ENCODE data around the gene TLK2. TPM values are rescaled to one million over a fixed set of nuclear protein-coding genes. Genes with fewer than 3 reads are reported as not detected.

Gene TLK2
- total and polyA plus RNA-seq, 2 experiments from 2014 or later = 19.6 to 56.1 TPM

- TF ChIP-seq ZNF462 (CRISPR knock-in tag; IDR thresholded peaks at IDR 0.05) (no peak), EZH2phosphoT487 (IDR thresholded peaks at IDR 0.05; ENCODE audit: unreplicated experiment) (no peak)
Observed at GRCh38 chr17:62616993-62617893, 138.6 kb downstream of the TLK2 start (continued).

GRCh38 chr17:62617894-62618472, 139.4 kb downstream of the TLK2 start:
- H3K9me2 ChIP-seq (ENCODE audit: insufficient read depth) = no peaks in the 10 kb centered on the region
- Mint-ChIP-seq H3K9me3 (no peaks in the 10 kb centered on the region), H3K27ac (peak overlapping the region; percentile 97), H3K4me3 (no peak overlapping the region; the same call in 2 of the 3 replicates), H3K27me3 (ENCODE audit: insufficient read depth, low read depth, poor library complexity) (peaks cover 13% of the 10 kb centered on the region), H3K36me3 (ENCODE audit: low read depth) (peaks cover 9% of the 10 kb centered on the region), H3K4me1 (peaks cover 23% of the 10 kb centered on the region)
- H3K4me1 ChIP-seq (ENCODE audit: insufficient read depth) = peaks cover 16% of the 10 kb centered on the region
- no peaks in the 10 kb centered on the region for H3K27me3 ChIP-seq (ENCODE audit: insufficient read depth)
- 0 out of 2 replicates have a peak, but pooled peaks cover 2% of the 10 kb centered on the region for H3F3A ChIP-seq (replicated peaks; ENCODE audit: low read depth)
- no peak overlapping the region for H2AFZ ChIP-seq
- ATAC-seq = no peak; the same call in 2 of the 3 replicates
- H3K27ac ChIP-seq (ENCODE audit: low read depth) = peak overlapping the region; percentile 90; the same call in 1 of the 2 replicates
- peak overlapping the region; percentile 49; the same call in 1 of the 2 replicates for H3K4me2 ChIP-seq
- no peak for DNase-seq (ENCODE audit: low spot score)
- H3K4me3 ChIP-seq = no peak overlapping the region
- no peak for TF ChIP-seq POLR2AphosphoS5 (IDR thresholded peaks at IDR 0.05; ENCODE audit: low read depth)
- no peak for TF ChIP-seq NANOG (IDR thresholded peaks at IDR 0.05; ENCODE audit: borderline replicate concordance)
- TF ChIP-seq JUNB (IDR thresholded peaks at IDR 0.05; ENCODE audit: unreplicated experiment) = no peak
- H4K20me1 ChIP-seq (replicated peaks; ENCODE audit: insufficient read depth) = no peaks in the 10 kb centered on the region; the same call in 1 of the 2 replicates
- H3K79me2 ChIP-seq (replicated peaks; ENCODE audit: insufficient read depth) = 0 out of 2 replicates have a peak, but pooled peaks cover 4% of the 10 kb centered on the region
- no peaks in the 10 kb centered on the region for H3K36me3 ChIP-seq (ENCODE audit: insufficient read depth)
